DND-41 (cell line): ENCODE data around the gene OSBPL3.

Experiments used
- ATAC-seq: fragments of 200-7000 bp; cut with Tn5 transposase; 3 replicates; pipeline ENCODE4 v1.9.1; 2021; ENCODE audit warnings: low read depth; ENCODE audit not compliant: insufficient read depth
- DNase-seq: peaks from one replicate; pipeline ENCODE4 v3.0.0-alpha.2; 2020
- H2AFZ ChIP-seq: 2 replicates; pipeline ENCODE4 v1.6.0; 2012; ENCODE audit warnings: low read depth, low read length
- H3K27ac ChIP-seq: 2 replicates; pipeline ENCODE4 v1.5.1; 2012; ENCODE audit warnings: low read length, inconsistent platforms
- H3K27me3 ChIP-seq: fragments of 200-600 bp; sonication (generic); 2 replicates; pipeline ENCODE4 v1.6.0; 2012; ENCODE audit warnings: low read length, mild to moderate bottlenecking, inconsistent platforms; ENCODE audit not compliant: insufficient read depth, poor library complexity
- H3K36me3 ChIP-seq: 2 replicates; pipeline ENCODE4 v1.5.1; 2012; ENCODE audit warnings: low read length, inconsistent platforms; ENCODE audit not compliant: insufficient read depth
- H3K4me1 ChIP-seq: 2 replicates; pipeline ENCODE4 v1.5.1; 2012; ENCODE audit warnings: mild to moderate bottlenecking, low read length; ENCODE audit not compliant: insufficient read depth
- H3K4me2 ChIP-seq: 2 replicates; pipeline ENCODE4 v1.6.0; 2012; ENCODE audit warnings: mild to moderate bottlenecking, moderate library complexity, low read length, inconsistent platforms; ENCODE audit not compliant: insufficient read depth
- H3K4me3 ChIP-seq, 2 experiments: fragments of 200-600 bp in 1 of 2; shearing (Covaris generic) in 1 of 2; 2 replicates each; pipeline ENCODE4 v1.5.1; 2012 to 2016; ENCODE audit warnings: inconsistent platforms in 2 of 2, low read length in 2 of 2, mild to moderate bottlenecking in 2 of 2, low read depth in 1 of 2, moderate library complexity in 1 of 2
- H3K79me2 ChIP-seq: 2 replicates; pipeline ENCODE4 v1.6.0; 2012; ENCODE audit warnings: low read length, inconsistent platforms; ENCODE audit not compliant: insufficient read depth
- H3K9ac ChIP-seq: 2 replicates; pipeline ENCODE4 v1.6.0; 2012; ENCODE audit warnings: low read depth, mild to moderate bottlenecking, inconsistent platforms, low read length, moderate library complexity
- H3K9me3 ChIP-seq: 2 replicates; pipeline ENCODE4 v1.5.1; 2012; ENCODE audit warnings: low read length, moderate library complexity, mild to moderate bottlenecking, inconsistent platforms; ENCODE audit not compliant: insufficient read depth, severe bottlenecking
- H4K20me1 ChIP-seq: 2 replicates; pipeline ENCODE4 v1.6.0; 2012; ENCODE audit warnings: low read length; ENCODE audit not compliant: insufficient read depth
- EZH2 ChIP-seq: IDR thresholded peaks from 3 replicates; pipeline ENCODE4 v1.6.1; 2012; ENCODE audit warnings: borderline replicate concordance, low read depth, mild to moderate bottlenecking, moderate library complexity, low read length, inconsistent platforms; ENCODE audit not compliant: severe bottlenecking
- TF ChIP-seq, protein P1 (sequence below): IDR thresholded peaks from 2 replicates; pipeline ENCODE4 v1.5.1; 2012; ENCODE audit warnings: borderline replicate concordance, low read length, moderate library complexity, mild to moderate bottlenecking; ENCODE audit not compliant: poor library complexity, severe bottlenecking; ENCODE audit errors: extremely low read depth

Gene OSBPL3

DNA sequence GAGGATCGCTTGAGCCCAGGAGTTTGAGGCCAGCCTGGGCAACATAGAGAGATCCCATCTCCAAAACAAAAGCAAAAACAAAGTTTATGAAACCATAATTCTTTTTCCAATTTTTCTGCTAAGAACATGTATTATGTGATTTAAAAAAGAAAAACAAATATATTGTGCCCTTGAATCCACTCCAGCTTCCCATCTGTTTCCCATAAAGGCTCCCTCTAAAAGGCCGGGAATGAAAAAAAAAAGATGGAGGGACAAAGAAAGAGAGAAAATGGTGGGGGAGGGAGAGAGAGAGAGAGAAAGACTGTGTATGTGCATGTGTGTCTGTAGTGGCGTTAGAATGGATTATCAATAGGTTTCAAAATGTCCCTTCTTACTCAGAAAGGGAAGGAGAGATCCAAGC is 202.2 kb downstream of the OSBPL3 start:
- no peak for ATAC-seq
- Histone ChIP-seq H3K9ac (no peak overlapping the region), H2AFZ (no peak overlapping the region), H3K4me1 (no peaks in the 10 kb centered on the region), H3K9me3 (no peaks in the 10 kb centered on the region), H3K36me3 (no peaks in the 10 kb centered on the region), H3K79me2 (no peaks in the 10 kb centered on the region), H3K4me3 (no peak overlapping the region), H3K4me2 (no peak overlapping the region), H4K20me1 (no peaks in the 10 kb centered on the region), H3K27me3 (no peaks in the 10 kb centered on the region), H3K27ac (no peak overlapping the region)
- no peak for DNase-seq
- TF ChIP-seq EZH2, result no peak
- TF ChIP-seq, protein P1, sequence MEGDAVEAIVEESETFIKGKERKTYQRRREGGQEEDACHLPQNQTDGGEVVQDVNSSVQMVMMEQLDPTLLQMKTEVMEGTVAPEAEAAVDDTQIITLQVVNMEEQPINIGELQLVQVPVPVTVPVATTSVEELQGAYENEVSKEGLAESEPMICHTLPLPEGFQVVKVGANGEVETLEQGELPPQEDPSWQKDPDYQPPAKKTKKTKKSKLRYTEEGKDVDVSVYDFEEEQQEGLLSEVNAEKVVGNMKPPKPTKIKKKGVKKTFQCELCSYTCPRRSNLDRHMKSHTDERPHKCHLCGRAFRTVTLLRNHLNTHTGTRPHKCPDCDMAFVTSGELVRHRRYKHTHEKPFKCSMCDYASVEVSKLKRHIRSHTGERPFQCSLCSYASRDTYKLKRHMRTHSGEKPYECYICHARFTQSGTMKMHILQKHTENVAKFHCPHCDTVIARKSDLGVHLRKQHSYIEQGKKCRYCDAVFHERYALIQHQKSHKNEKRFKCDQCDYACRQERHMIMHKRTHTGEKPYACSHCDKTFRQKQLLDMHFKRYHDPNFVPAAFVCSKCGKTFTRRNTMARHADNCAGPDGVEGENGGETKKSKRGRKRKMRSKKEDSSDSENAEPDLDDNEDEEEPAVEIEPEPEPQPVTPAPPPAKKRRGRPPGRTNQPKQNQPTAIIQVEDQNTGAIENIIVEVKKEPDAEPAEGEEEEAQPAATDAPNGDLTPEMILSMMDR, result no peak

DNA sequence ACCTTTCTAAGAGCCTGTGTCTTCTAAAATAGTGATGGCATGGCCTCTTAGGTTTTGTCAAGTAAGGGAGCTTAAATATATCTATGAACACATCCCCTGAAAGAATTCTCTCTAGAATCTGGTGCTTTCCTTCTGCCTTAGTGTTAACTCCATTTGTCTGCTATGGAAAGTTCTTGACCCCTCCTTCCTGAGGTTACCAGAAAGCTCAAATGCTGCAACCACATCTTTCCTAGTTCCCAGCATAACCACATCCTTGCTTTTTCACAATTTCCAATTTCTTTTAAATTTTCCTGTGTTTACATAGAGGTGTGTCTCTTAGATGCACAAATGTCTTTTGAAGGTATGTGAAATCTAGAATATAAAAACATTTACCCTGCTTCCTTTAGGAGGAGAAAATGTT is 206.3 kb downstream of the OSBPL3 start:
- no peak overlapping the region for H3K9ac ChIP-seq
- peaks cover 5% of the 10 kb centered on the region; the same call in 1 of the 2 replicates for H3K4me1 ChIP-seq
- H3K27me3 ChIP-seq, result no peaks in the 10 kb centered on the region
- no peaks in the 10 kb centered on the region for H3K9me3 ChIP-seq
- no peak for ATAC-seq
- H3K4me3 ChIP-seq, result no peak overlapping the region
- no peaks in the 10 kb centered on the region for H3K79me2 ChIP-seq
- H2AFZ ChIP-seq, result no peak overlapping the region
- DNase-seq, result no peak
- H3K4me2 ChIP-seq, result no peak overlapping the region
- no peak overlapping the region for H3K27ac ChIP-seq
- H4K20me1 ChIP-seq, result no peaks in the 10 kb centered on the region
- H3K36me3 ChIP-seq, result no peaks in the 10 kb centered on the region
- no peak for TF ChIP-seq EZH2
- TF ChIP-seq, protein P1, result no peak

DNA sequence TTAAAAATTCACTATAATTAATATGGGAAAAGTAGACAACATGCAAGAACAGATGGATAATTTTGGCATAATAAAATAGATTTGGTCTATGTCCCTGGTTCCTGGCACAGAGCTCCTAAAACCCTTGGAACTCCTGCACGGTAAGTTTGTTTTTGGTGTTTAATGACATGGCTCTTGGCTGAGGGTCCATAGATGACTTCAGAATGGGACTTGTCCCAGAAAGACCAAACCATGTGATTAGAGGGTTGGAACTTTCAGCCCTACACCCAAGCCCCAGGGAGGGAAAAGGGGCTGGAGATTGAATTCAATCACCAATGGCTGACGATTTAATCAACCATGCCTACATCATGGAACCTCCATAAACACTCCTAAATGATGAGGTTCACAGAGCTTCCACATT is 210.1 kb downstream of the OSBPL3 start:
- ATAC-seq, result no peak
- H3K27ac ChIP-seq, result no peak overlapping the region
- no peaks in the 10 kb centered on the region for H3K79me2 ChIP-seq
- H3K9ac ChIP-seq, result no peak overlapping the region
- no peaks in the 10 kb centered on the region for H3K9me3 ChIP-seq
- no peaks in the 10 kb centered on the region for H3K27me3 ChIP-seq
- no peak overlapping the region for H3K4me2 ChIP-seq
- no peak overlapping the region for H2AFZ ChIP-seq
- DNase-seq, result no peak
- H3K4me1 ChIP-seq, result peaks cover 9% of the 10 kb centered on the region; the same call in 1 of the 2 replicates
- no peaks in the 10 kb centered on the region for H3K36me3 ChIP-seq
- no peak for TF ChIP-seq EZH2
- TF ChIP-seq, protein P1, result no peak
- H4K20me1 ChIP-seq, result no peaks in the 10 kb centered on the region
- no peak overlapping the region for H3K4me3 ChIP-seq
